ENCODE data around the gene IKBKG.
"Not testable (repeated sequence)": the region's sequence is repeated elsewhere in the genome, so short reads cannot be mapped to it uniquely, and the experiment has no call there.

Gene IKBKG

GRCh38 chrX:154584585-154585183, 37.3 kb downstream of the IKBKG start, which contains the start of gene CTAG1A:
CTAG1A (plus strand) TSS chrX:154585133; CDS start chrX:154585207, 74 bp downstream.
- not testable (repeated sequence) for DNase-seq (ENCODE audit: extremely low read depth, low read depth); H3K4me3 ChIP-seq (replicated peaks; ENCODE audit: low read depth, low read length)

- not testable (repeated sequence) for DNase-seq (ENCODE audit: extremely low read depth, low read depth); H3K4me3 ChIP-seq (replicated peaks; ENCODE audit: low read depth, low read length)
Observed at GRCh38 chrX:154590415-154590814, 43.0 kb downstream of the IKBKG start.

GRCh38 chrX:154592505-154592904, 45.1 kb downstream of the IKBKG start:
- H3K4me3 ChIP-seq (replicated peaks; ENCODE audit: low read depth, low read length): no peak overlapping the region
- no peak for DNase-seq (ENCODE audit: extremely low read depth, low read depth)
- no peak for TF ChIP-seq CTCF (IDR thresholded peaks at IDR 0.05; ENCODE audit: low read depth, low read length, missing control alignments)

- no peak overlapping the region for H3K4me3 ChIP-seq (replicated peaks; ENCODE audit: low read depth, low read length)
- DNase-seq (ENCODE audit: extremely low read depth, low read depth): no peak
Observed at GRCh38 chrX:154593201-154593600, 45.8 kb downstream of the IKBKG start.

GRCh38 chrX:154594491-154594890, 47.1 kb downstream of the IKBKG start:
- no peak overlapping the region for H3K4me3 ChIP-seq (replicated peaks; ENCODE audit: low read depth, low read length)
- TF ChIP-seq CTCF (IDR thresholded peaks at IDR 0.05; ENCODE audit: low read depth, low read length, missing control alignments): no peak
- no peak for DNase-seq (ENCODE audit: extremely low read depth, low read depth)

More at GRCh38 chrX:154593201-154593600, 45.8 kb downstream of the IKBKG start:
- TF ChIP-seq CTCF (IDR thresholded peaks at IDR 0.05; ENCODE audit: low read depth, low read length, missing control alignments): no peak

- no peak for DNase-seq (ENCODE audit: extremely low read depth, low read depth)
- no peak for TF ChIP-seq CTCF (IDR thresholded peaks at IDR 0.05; ENCODE audit: low read depth, low read length, missing control alignments)
- H3K4me3 ChIP-seq (replicated peaks; ENCODE audit: low read depth, low read length): no peak overlapping the region
Observed at GRCh38 chrX:154595559-154596249, 48.3 kb downstream of the IKBKG start.

- DNase-seq (ENCODE audit: extremely low read depth, low read depth): no peak
- H3K4me3 ChIP-seq (replicated peaks; ENCODE audit: low read depth, low read length): no peak overlapping the region
- no peak for TF ChIP-seq CTCF (IDR thresholded peaks at IDR 0.05; ENCODE audit: low read depth, low read length, missing control alignments)
Observed at GRCh38 chrX:154596290-154596929, 49.0 kb downstream of the IKBKG start.
